Glutamatergic neuron (in vitro differentiated cells): ENCODE measurements around the gene EPHA6. TPM values are rescaled to one million over a fixed set of nuclear protein-coding genes. Genes with fewer than 3 reads are reported as not detected.
"Not testable (repeated sequence)": the region's sequence is repeated elsewhere in the genome, so short reads cannot be mapped to it uniquely, and the experiment has no call there.

ENCODE experiments used
- DNase-seq: peaks from one replicate; pipeline ENCODE4 v3.0.0; 2022
- H3K27ac Mint-ChIP-seq: one replicate; pipeline ENCODE4 v1.8.0; 2020; ENCODE audit warnings: mild to moderate bottlenecking, mixed read lengths, inconsistent platforms; ENCODE audit not compliant: unreplicated experiment
- H3K27me3 Mint-ChIP-seq: one replicate; pipeline ENCODE4 v1.8.0; 2020; ENCODE audit warnings: mild to moderate bottlenecking, moderate library complexity, mixed read lengths, inconsistent platforms; ENCODE audit not compliant: unreplicated experiment
- H3K36me3 Mint-ChIP-seq: one replicate; pipeline ENCODE4 v1.8.0; 2020; ENCODE audit warnings: mild to moderate bottlenecking, mixed read lengths, inconsistent platforms; ENCODE audit not compliant: unreplicated experiment
- H3K4me1 Mint-ChIP-seq: one replicate; pipeline ENCODE4 v1.8.0; 2020; ENCODE audit warnings: mild to moderate bottlenecking, low read depth, mixed read lengths, inconsistent platforms; ENCODE audit not compliant: unreplicated experiment
- H3K4me3 Mint-ChIP-seq: one replicate; pipeline ENCODE4 v1.8.0; 2020; ENCODE audit warnings: mild to moderate bottlenecking, mixed read lengths, inconsistent platforms; ENCODE audit not compliant: unreplicated experiment
- H3K9me3 Mint-ChIP-seq: one replicate; pipeline ENCODE4 v1.8.0; 2020; ENCODE audit warnings: mild to moderate bottlenecking, moderate library complexity, mixed read lengths, inconsistent platforms; ENCODE audit not compliant: unreplicated experiment
- CTCF ChIP-seq: fragments of 200-600 bp; sonication (generic); IDR thresholded peaks from one replicate; pipeline ENCODE4 v1.5.0; 2021; ENCODE audit not compliant: partially characterized antibody, unreplicated experiment
- total RNA-seq: library from RNA; stranded (reverse); fragmentation: NEBNext Ultra II Directional; extraction: Animal tissue kit (Norgen Biotek cat#: 25700); gene quantifications from one replicate; pipeline ENCODE4 v1.2.1, GENCODE V29; 2021; ENCODE audit not compliant: unreplicated experiment

Gene EPHA6
- total RNA-seq, 1 donor from 2014 or later = 9.0 TPM

- H3K27ac Mint-ChIP-seq = no peak overlapping the region
- no peak for TF ChIP-seq CTCF
Observed at GRCh38 chr3:97269202-97269601, 454.8 kb downstream of the EPHA6 start.

GRCh38 chr3:97276879-97277550, 462.6 kb downstream of the EPHA6 start:
- DNase-seq, H3K36me3 Mint-ChIP-seq, H3K27me3 Mint-ChIP-seq, H3K9me3 Mint-ChIP-seq, H3K4me3 Mint-ChIP-seq, H3K27ac Mint-ChIP-seq, H3K4me1 Mint-ChIP-seq: not testable (repeated sequence)

More at GRCh38 chr3:97269202-97269601, 454.8 kb downstream of the EPHA6 start:
- Mint-ChIP-seq H3K4me1 (peaks cover 2% of the 10 kb centered on the region), H3K9me3 (no peaks in the 10 kb centered on the region), H3K27me3 (no peaks in the 10 kb centered on the region), H3K36me3 (no peaks in the 10 kb centered on the region), H3K4me3 (no peak overlapping the region)
- DNase-seq = no peak

- TF ChIP-seq CTCF = no peak
- Mint-ChIP-seq H3K9me3 (peaks cover 2% of the 10 kb centered on the region), H3K27ac (no peak overlapping the region), H3K4me3 (no peak overlapping the region), H3K4me1 (peaks cover 8% of the 10 kb centered on the region), H3K27me3 (peaks cover 3% of the 10 kb centered on the region), H3K36me3 (no peaks in the 10 kb centered on the region)
- DNase-seq = no peak
Observed at GRCh38 chr3:97277708-97278107, 463.3 kb downstream of the EPHA6 start.

GRCh38 chr3:97278506-97278905, 464.1 kb downstream of the EPHA6 start:
- Mint-ChIP-seq H3K4me1 (peaks cover 8% of the 10 kb centered on the region), H3K27me3 (peaks cover 3% of the 10 kb centered on the region), H3K9me3 (peaks cover 2% of the 10 kb centered on the region), H3K36me3 (no peaks in the 10 kb centered on the region), H3K27ac (no peak overlapping the region), H3K4me3 (no peak overlapping the region)
- TF ChIP-seq CTCF = no peak
- no peak for DNase-seq

- no peak for TF ChIP-seq CTCF
Observed at GRCh38 chr3:97291901-97292300, 477.5 kb downstream of the EPHA6 start.

More at GRCh38 chr3:97291901-97292300, 477.5 kb downstream of the EPHA6 start:
- peaks cover 9% of the 10 kb centered on the region for H3K36me3 Mint-ChIP-seq
- H3K4me1 Mint-ChIP-seq = no peaks in the 10 kb centered on the region
- H3K4me3 Mint-ChIP-seq = no peak overlapping the region
- H3K9me3 Mint-ChIP-seq = peaks cover 6% of the 10 kb centered on the region
- no peaks in the 10 kb centered on the region for H3K27me3 Mint-ChIP-seq
- no peak for DNase-seq
- H3K27ac Mint-ChIP-seq = no peak overlapping the region
